Testis (tissue), 3 donors: ENCODE data around the gene KRTAP9-9. TPM values are rescaled to one million over a fixed set of nuclear protein-coding genes. Genes with fewer than 3 reads are reported as not detected.
"Not testable (repeated sequence)": the region's sequence is repeated elsewhere in the genome, so short reads cannot be mapped to it uniquely, and the experiment has no call there.

Experiments used
- DNase-seq: peaks from one replicate; pipeline ENCODE4 v3.0.0-alpha.2; 2019
- H3K27ac ChIP-seq, 2 donors: fragments of 200-600 bp; sonication (generic); one replicate each; pipeline ENCODE4 v1.5.1; 2019
- H3K27me3 ChIP-seq: fragments of 200-600 bp; sonication (generic); one replicate; pipeline ENCODE4 v1.5.1; 2019
- H3K36me3 ChIP-seq: fragments of 200-600 bp; sonication (generic); one replicate; pipeline ENCODE4 v1.5.1; 2017; ENCODE audit warnings: low read depth; ENCODE audit errors: missing control alignments
- H3K4me1 ChIP-seq: fragments of 200-600 bp; sonication (generic); one replicate; pipeline ENCODE4 v1.5.1; 2019
- H3K4me3 ChIP-seq, 2 donors: fragments of 200-600 bp; sonication (generic); one replicate each; pipeline ENCODE4 v1.5.1; 2017 to 2019
- H3K9me3 ChIP-seq: fragments of 200-600 bp; sonication (generic); one replicate; pipeline ENCODE4 v1.5.1; 2017
- CTCF ChIP-seq, 3 experiments: fragments of 450-650 bp in 2 of 3; fragments of 200-600 bp in 1 of 3; sonication (generic) in 1 of 3; IDR thresholded peaks; one replicate each; pipeline ENCODE4 v1.5.1; 2016 to 2019; ENCODE audit warnings: antibody characterized with exemption in 3 of 3, mild to moderate bottlenecking in 2 of 3, moderate library complexity in 1 of 3
- POLR2A ChIP-seq: fragments of 450-650 bp; IDR thresholded peaks from one replicate; pipeline ENCODE4 v1.6.1; 2017; ENCODE audit warnings: antibody characterized with exemption, mild to moderate bottlenecking, moderate library complexity
- WGBS, 2 donors: methylation state at CpG; one replicate each; pipeline ENCODE4 v1.1.5; 2018; 5-methylcytosine and 5-hydroxymethylcytosine counted together
- intact Hi-C: fragments of 100-400 bp; cut with DNase I; formaldehyde crosslinking; loops from one replicate; pipeline ENCODE4 v1.15.1; 2023; ENCODE audit warnings: low total_unique reads
- polyA plus RNA-seq: library from polyadenylated mRNA; stranded (reverse); fragments of 350-450 nt; fragmentation: Illumina TruSeq; extraction: RNeasy Lipid Tissue Mini Kit (QIAGEN cat#74804); gene quantifications from one replicate; pipeline ENCODE4 v1.2.3, GENCODE V29; 2014; ENCODE audit warnings: low read depth, low replicate concordance; ENCODE audit not compliant: insufficient read depth
- total RNA-seq, 2 donors: library from RNA; depleted of rRNA; stranded (reverse); fragments of >200 nt; gene quantifications; one replicate each; pipeline ENCODE4 v1.2.3, GENCODE V29; 2016

The KRTAP9-9 gene
- total and polyA plus RNA-seq, 3 donors from 2014 or later = not detected

DNA sequence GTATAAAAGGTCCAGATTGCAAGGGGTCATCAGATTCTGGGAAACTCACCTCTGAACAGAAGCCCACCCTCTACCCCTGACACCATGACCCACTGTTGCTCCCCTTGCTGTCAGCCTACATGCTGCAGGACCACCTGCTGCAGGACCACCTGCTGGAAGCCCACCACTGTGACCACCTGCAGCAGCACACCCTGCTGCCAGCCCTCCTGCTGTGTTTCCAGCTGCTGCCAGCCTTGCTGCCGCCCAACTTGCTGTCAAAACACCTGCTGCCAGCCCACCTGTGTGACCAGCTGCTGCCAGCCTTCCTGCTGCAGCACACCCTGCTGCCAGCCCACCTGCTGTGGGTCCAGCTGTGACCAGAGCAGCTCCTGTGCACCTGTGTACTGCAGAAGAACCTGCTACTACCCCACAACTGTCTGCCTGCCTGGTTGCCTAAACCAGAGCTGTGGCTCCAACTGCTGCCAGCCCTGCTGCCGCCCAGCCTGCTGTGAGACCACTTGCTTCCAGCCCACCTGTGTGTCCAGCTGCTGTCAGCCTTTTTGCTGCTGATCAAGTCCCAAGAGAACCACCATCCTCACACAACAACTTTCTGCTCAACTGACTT, 5.4 kb upstream of the KRTAP9-9 start, which contains the start of gene KRTAP9-4:
Gene KRTAP9-4 (plus strand): TSS at position 51 of the 604 bp plus-strand sequence. CDS start 34 bp downstream, at position 85.
- DNase-seq, H3K9me3 ChIP-seq, H3K27ac ChIP-seq, H3K27me3 ChIP-seq, H3K36me3 ChIP-seq, intact Hi-C loops, H3K4me3 ChIP-seq, H3K4me1 ChIP-seq: not testable (repeated sequence)
- 69 to 78% methylated on average over 1 of the region's 2 CpGs for WGBS, 2 donors

DNA sequence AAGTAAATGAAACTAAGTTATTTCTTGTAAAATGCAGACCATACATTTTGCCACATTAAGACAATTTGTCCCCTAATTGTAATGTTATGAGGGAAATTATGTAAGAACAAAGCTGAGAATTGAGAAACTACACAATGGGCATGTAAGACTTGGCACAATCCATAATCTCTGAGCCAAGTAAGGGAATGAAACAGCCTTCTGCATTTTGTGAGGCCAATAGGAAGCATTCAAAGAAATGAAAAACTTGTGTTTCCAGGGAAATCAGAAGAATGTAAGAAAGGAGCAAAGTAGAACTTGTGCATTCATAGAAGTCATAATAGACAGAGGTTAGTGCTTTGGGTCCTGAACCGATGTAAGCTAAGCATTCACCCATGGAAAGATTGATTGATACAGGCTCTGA, 3.9 kb upstream of the KRTAP9-9 start:
- Histone ChIP-seq H3K4me3 (no peak overlapping the region), H3K27ac (no peak overlapping the region), H3K9me3 (no peaks in the 10 kb centered on the region), H3K4me1 (no peaks in the 10 kb centered on the region), H3K27me3 (no peaks in the 10 kb centered on the region), H3K36me3 (no peaks in the 10 kb centered on the region)
- no peak for TF ChIP-seq POLR2A
- no peak for TF ChIP-seq CTCF (IDR thresholded peaks at IDR 0.05)
- no peak for DNase-seq
- 88 to 93% methylated on average over 1 of the region's 1 CpG for WGBS, 2 donors
- intact Hi-C loops = no loop called here

- no peaks in the 10 kb centered on the region for H3K9me3 ChIP-seq
- H3K4me1 ChIP-seq = no peaks in the 10 kb centered on the region
- no peak overlapping the region for H3K4me3 ChIP-seq
- H3K27me3 ChIP-seq = no peaks in the 10 kb centered on the region
- no peak for TF ChIP-seq POLR2A
- no peak for TF ChIP-seq CTCF (IDR thresholded peaks at IDR 0.05)
- no peak overlapping the region for H3K27ac ChIP-seq
- WGBS, 2 donors = 0% methylated on average over 1 of the region's 1 CpG; no CpG with 5 or more reads in 1 of the 2 donors
- no peak for DNase-seq
- intact Hi-C loops = no loop called here
- no peaks in the 10 kb centered on the region for H3K36me3 ChIP-seq
These were observed 323 bp upstream of the KRTAP9-9 start for GRCh38 chr17:41254861-41255260.

GRCh38 chr17:41256291-41256685, 1.1 kb downstream of the KRTAP9-9 start:
- no peak for DNase-seq
- WGBS, 2 donors = 87 to 96% methylated on average over 1 of the region's 1 CpG
- Histone ChIP-seq H3K9me3 (no peaks in the 10 kb centered on the region), H3K27ac (no peak overlapping the region), H3K4me1 (no peaks in the 10 kb centered on the region), H3K27me3 (no peaks in the 10 kb centered on the region), H3K36me3 (no peaks in the 10 kb centered on the region), H3K4me3 (no peak overlapping the region)
- no peak for TF ChIP-seq CTCF (IDR thresholded peaks at IDR 0.05)
- no peak for TF ChIP-seq POLR2A
- intact Hi-C loops = no loop called here

GRCh38 chr17:41258406-41258805, 3.2 kb downstream of the KRTAP9-9 start:
- Histone ChIP-seq H3K36me3 (no peaks in the 10 kb centered on the region), H3K9me3 (no peaks in the 10 kb centered on the region), H3K27ac (no peak overlapping the region), H3K27me3 (no peaks in the 10 kb centered on the region), H3K4me1 (no peaks in the 10 kb centered on the region), H3K4me3 (no peak overlapping the region)
- no peak for DNase-seq
- intact Hi-C loops = no loop called here
- TF ChIP-seq CTCF (IDR thresholded peaks at IDR 0.05) = no peak
- TF ChIP-seq POLR2A = no peak
